Stimulated activated CD4-positive, alpha-beta T cell treated with anti-CD3 and anti-CD28 coated beads, Interleukin-15, amount 100 ng/mL, for 1 hour (primary cell): Measurements from ENCODE around the gene TBL1XR1.
A peak's percentile ranks its signal among the peaks of the same experiment; 100 is the strongest.
"Not testable (repeated sequence)": the region's sequence is repeated elsewhere in the genome, so short reads cannot be mapped to it uniquely, and the experiment has no call there.

ENCODE experiments used
- DNase-seq, 2 donors: peaks; one replicate each; pipeline ENCODE4 v3.0.0-alpha.2; 2020; ENCODE audit warnings: low read depth in 1 of 2, low spot score in 1 of 2

TBL1XR1 gene

GRCh38 chr3:177208781-177209180, 11.5 kb upstream of the TBL1XR1 start:
- DNase-seq, result no peak

GRCh38 chr3:177208223-177208622, 10.9 kb upstream of the TBL1XR1 start:
- DNase-seq, result no peak

- no peak for DNase-seq
Observed at GRCh38 chr3:177206936-177207335, 9.7 kb upstream of the TBL1XR1 start.

- DNase-seq, result no peak
Observed at GRCh38 chr3:177203689-177204395, 6.6 kb upstream of the TBL1XR1 start.

GRCh38 chr3:177203016-177203415, 5.7 kb upstream of the TBL1XR1 start:
- not testable (repeated sequence) for DNase-seq

- DNase-seq, result peak in 1 of 2 donors; percentile 9
Observed at GRCh38 chr3:177201700-177202397, 4.6 kb upstream of the TBL1XR1 start.

- DNase-seq, result no peak
Observed at GRCh38 chr3:177199206-177199760, 2.0 kb upstream of the TBL1XR1 start.

- DNase-seq, result no peak
Observed at GRCh38 chr3:177197727-177198460, 612 bp upstream of the TBL1XR1 start.

GRCh38 chr3:177196456-177197040, 734 bp downstream of the TBL1XR1 start:
- DNase-seq, result peak; percentile 10 to 20

- no peak for DNase-seq
Observed at GRCh38 chr3:177196008-177196455, 1.2 kb downstream of the TBL1XR1 start.

GRCh38 chr3:177195242-177195991, 1.9 kb downstream of the TBL1XR1 start:
- no peak for DNase-seq

- DNase-seq, result no peak
Observed at GRCh38 chr3:177194299-177194698, 3.0 kb downstream of the TBL1XR1 start.

- DNase-seq, result no peak
Observed at GRCh38 chr3:177193688-177194268, 3.5 kb downstream of the TBL1XR1 start.

GRCh38 chr3:177193275-177193674, 4.0 kb downstream of the TBL1XR1 start:
- DNase-seq, result not testable (repeated sequence)

GRCh38 chr3:177190756-177191681, 6.3 kb downstream of the TBL1XR1 start:
- DNase-seq, result no peak

GRCh38 chr3:177190184-177190583, 7.1 kb downstream of the TBL1XR1 start:
- not testable (repeated sequence) for DNase-seq

- not testable (repeated sequence) for DNase-seq
Observed at GRCh38 chr3:177188325-177188724, 9.0 kb downstream of the TBL1XR1 start.

GRCh38 chr3:177186306-177186705, 11.0 kb downstream of the TBL1XR1 start:
- no peak for DNase-seq

- no peak for DNase-seq
Observed at GRCh38 chr3:177185035-177185574, 12.2 kb downstream of the TBL1XR1 start.
